Vagina (tissue), 2 donors: Measurements from ENCODE around the gene ARL1.

ENCODE experiments used
- CTCF ChIP-seq, 3 experiments: fragments of 450-650 bp in 2 of 3; fragments of 200-600 bp in 1 of 3; sonication (generic) in 1 of 3; IDR thresholded peaks; one replicate each; pipeline ENCODE4 v1.5.1; 2017 to 2019; ENCODE audit warnings: antibody characterized with exemption in 3 of 3, mild to moderate bottlenecking in 2 of 3, moderate library complexity in 2 of 3
- POLR2A ChIP-seq, 2 donors: fragments of 450-650 bp; IDR thresholded peaks; one replicate each; pipeline ENCODE4 v1.6.1; 2017; ENCODE audit warnings: antibody characterized with exemption in 2 of 2, mild to moderate bottlenecking in 2 of 2, moderate library complexity in 2 of 2
- POLR2AphosphoS5 ChIP-seq, 2 donors: sonication (generic); formaldehyde crosslinking; IDR thresholded peaks; one replicate each; pipeline ENCODE4 v1.9.0; 2017; ENCODE audit warnings: antibody characterized with exemption in 2 of 2, mild to moderate bottlenecking in 2 of 2, low read depth in 1 of 2; ENCODE audit not compliant: insufficient read depth in 1 of 2

DNA sequence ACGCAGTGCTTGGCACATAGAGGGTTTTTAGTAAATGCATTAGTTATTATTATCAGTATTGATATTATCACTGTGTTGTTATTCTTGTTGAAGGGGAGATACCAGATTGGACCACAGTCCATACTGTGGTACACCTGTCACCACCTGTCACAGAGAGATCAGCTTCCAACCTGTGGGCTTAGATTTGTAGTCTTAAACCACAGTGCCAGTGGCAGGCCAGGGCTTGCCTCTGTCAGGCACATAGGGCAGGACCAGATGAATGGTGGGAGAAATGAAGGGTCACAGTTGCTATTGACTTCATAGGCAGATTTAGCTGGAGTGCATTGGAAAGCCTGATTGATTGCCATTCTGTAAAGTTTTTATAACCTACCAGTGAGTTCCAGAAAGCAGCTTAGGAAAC is 35.1 kb downstream of the ARL1 start:
- no peak for TF ChIP-seq CTCF (IDR thresholded peaks at IDR 0.05)
- TF ChIP-seq POLR2AphosphoS5 (IDR thresholded peaks at IDR 0.05; ENCODE audit: insufficient read depth in 1 of 2, low read depth in 1 of 2) = no peak
- TF ChIP-seq POLR2A (IDR thresholded peaks at IDR 0.05) = no peak
